H1 (cell line): ENCODE data around the gene NEGR1. TPM values are rescaled to one million over a fixed set of nuclear protein-coding genes. Genes with fewer than 3 reads are reported as not detected.

ENCODE experiments used
- CTCF ChIA-PET: fragments of 300-600 bp; sonication (Branson Sonifier 250); formaldehyde crosslinking; loops from one replicate; lab custom pipeline; 2021; ENCODE audit not compliant: partially characterized antibody; lab: Charles Lee
- POLR2A ChIA-PET: fragments of 300-600 bp; sonication (Branson Sonifier 250); formaldehyde crosslinking; loops from one replicate; lab custom pipeline; 2021; ENCODE audit warnings: inconsistent platforms; ENCODE audit not compliant: partially characterized antibody; lab: Charles Lee
- DNase-seq, 2 experiments: peaks; one replicate each; pipeline versions ENCODE4 v3.0.0 to v3.0.0-alpha.2; 2010 to 2022; ENCODE audit warnings: low spot score in 2 of 2, low read depth in 1 of 2, mixed read lengths in 1 of 2
- FAIRE-seq: peaks from 2 replicates; lab custom pipeline; 2011; peaks lifted over from hg19 to GRCh38; lab: Jason Lieb, UNC
- H2AFZ ChIP-seq: 2 replicates; pipeline ENCODE4 v1.8.1; 2012; ENCODE audit warnings: low read length, inconsistent platforms
- H2AK5ac ChIP-seq: 2 replicates; pipeline ENCODE4 v1.6.1; 2013; ENCODE audit warnings: low read depth, low read length
- H2BK120ac ChIP-seq: replicated peaks from 2 replicates; pipeline ENCODE3; 2013; ENCODE audit warnings: low read depth, low read length, inconsistent platforms
- H2BK12ac ChIP-seq: 2 replicates; pipeline ENCODE4 v1.6.1; 2013; ENCODE audit warnings: low read depth, low read length
- H2BK15ac ChIP-seq: 2 replicates; pipeline ENCODE4 v1.6.1; 2013; ENCODE audit warnings: low read length
- H2BK20ac ChIP-seq: 2 replicates; pipeline ENCODE4 v1.6.1; 2013; ENCODE audit warnings: low read length
- H2BK5ac ChIP-seq: 2 replicates; pipeline ENCODE4 v1.6.1; 2013; ENCODE audit warnings: low read depth, low read length
- H3K14ac ChIP-seq: 2 replicates; pipeline ENCODE4 v1.6.1; 2013; ENCODE audit warnings: inconsistent platforms; ENCODE audit not compliant: insufficient read length
- H3K18ac ChIP-seq: 2 replicates; pipeline ENCODE4 v1.6.1; 2013; ENCODE audit warnings: low read length; ENCODE audit errors: extremely low read depth
- H3K23ac ChIP-seq: 2 replicates; pipeline ENCODE4 v1.6.1; 2013; ENCODE audit warnings: inconsistent platforms; ENCODE audit not compliant: insufficient read length
- H3K23me2 ChIP-seq: 2 replicates; pipeline ENCODE4 v1.6.1; 2013; ENCODE audit warnings: low read depth, low read length
- H3K27ac ChIP-seq: 2 replicates; pipeline ENCODE4 v1.6.1; 2011; ENCODE audit warnings: low read depth, low read length, inconsistent platforms
- H3K27me3 ChIP-seq, 4 experiments: replicated peaks in 1 of 4; 1 replicate in 1 of 4; 2 replicates in 3 of 4; pipeline versions ENCODE4 v1.6.1 to v1.8.1; 2011 to 2013; ENCODE audit warnings: low read length in 3 of 4, mild to moderate bottlenecking in 3 of 4, inconsistent platforms in 2 of 4, mixed read lengths in 2 of 4, moderate library complexity in 1 of 4; ENCODE audit not compliant: control insufficient read depth in 3 of 4, insufficient read depth in 3 of 4; ENCODE audit errors: extremely low read depth in 1 of 4
- H3K36me3 ChIP-seq, 4 experiments: 2 replicates each; pipeline versions ENCODE4 v1.6.1 to v1.8.1; 2011 to 2013; ENCODE audit warnings: mild to moderate bottlenecking in 4 of 4, low read length in 3 of 4, moderate library complexity in 2 of 4, control low read depth in 1 of 4, inconsistent platforms in 1 of 4; ENCODE audit not compliant: insufficient read depth in 4 of 4, control insufficient read depth in 2 of 4
- H3K4ac ChIP-seq: replicated peaks from 2 replicates; pipeline ENCODE3; 2013; ENCODE audit warnings: low read length, low read depth, mixed read lengths, inconsistent platforms; ENCODE audit not compliant: insufficient read length
- H3K4me1 ChIP-seq, 4 experiments: replicated peaks in 1 of 4; 1 replicate in 1 of 4; 2 replicates in 3 of 4; pipeline versions ENCODE4 v1.6.1 to v1.8.1; 2011 to 2013; ENCODE audit warnings: low read length in 3 of 4, inconsistent platforms in 2 of 4, mixed read lengths in 1 of 4; ENCODE audit not compliant: insufficient read depth in 4 of 4, control insufficient read depth in 3 of 4
- H3K4me2 ChIP-seq, 2 experiments: 2 replicates each; pipeline versions ENCODE4 v1.6.1 to v1.8.1; 2011 to 2013; ENCODE audit warnings: low read depth in 2 of 2, low read length in 2 of 2, control low read depth in 1 of 2, inconsistent platforms in 1 of 2, mild to moderate bottlenecking in 1 of 2; ENCODE audit not compliant: insufficient read depth in 1 of 2
- H3K4me3 ChIP-seq, 4 experiments: fragments of 200-600, 300-600 bp in 1 of 4; sonication (generic), shearing (Covaris generic), sonication (Bioruptor Twin) in 1 of 4; 2 replicates each; pipeline versions ENCODE4 v1.5.1 to v1.8.1; 2011 to 2016; ENCODE audit warnings: low read length in 4 of 4, low read depth in 3 of 4, control low read depth in 2 of 4, inconsistent platforms in 2 of 4, mild to moderate bottlenecking in 2 of 4, mixed read lengths in 1 of 4, moderate library complexity in 1 of 4; ENCODE audit not compliant: insufficient read depth in 2 of 4; ENCODE audit errors: extremely low read depth in 1 of 4
- H3K56ac ChIP-seq: replicated peaks from 2 replicates; pipeline ENCODE3; 2013; ENCODE audit warnings: low read depth, mild to moderate bottlenecking, mixed read lengths, low read length, inconsistent platforms; ENCODE audit not compliant: insufficient read length
- H3K79me1 ChIP-seq: 2 replicates; pipeline ENCODE4 v1.6.1; 2013; ENCODE audit warnings: low read depth, low read length, control low read depth
- H3K79me2 ChIP-seq, 2 experiments: 2 replicates each; pipeline versions ENCODE4 v1.6.1 to v1.8.1; 2012 to 2013; ENCODE audit warnings: low read length in 2 of 2, mild to moderate bottlenecking in 2 of 2, inconsistent platforms in 1 of 2; ENCODE audit not compliant: insufficient read depth in 2 of 2, control insufficient read depth in 1 of 2
- H3K9ac ChIP-seq, 4 experiments: replicated peaks in 1 of 4; 1 replicate in 1 of 4; 2 replicates in 3 of 4; pipeline versions ENCODE4 v1.6.1 to v1.8.1; 2011 to 2013; ENCODE audit warnings: low read depth in 3 of 4, low read length in 3 of 4, control low read depth in 2 of 4, mild to moderate bottlenecking in 2 of 4, moderate library complexity in 2 of 4, inconsistent platforms in 1 of 4; ENCODE audit errors: extremely low read depth in 1 of 4
- H3K9me3 ChIP-seq, 2 experiments: 2 replicates each; pipeline versions ENCODE4 v1.6.1 to v1.8.1; 2012 to 2013; ENCODE audit warnings: mild to moderate bottlenecking in 2 of 2, moderate library complexity in 2 of 2, control low read depth in 1 of 2, inconsistent platforms in 1 of 2, low read depth in 1 of 2, low read length in 1 of 2, mixed read lengths in 1 of 2; ENCODE audit not compliant: insufficient read depth in 2 of 2
- H4K20me1 ChIP-seq, 2 experiments: replicated peaks in 1 of 2; 2 replicates each; pipeline versions ENCODE3 to v1.8.1; 2011 to 2013; ENCODE audit warnings: inconsistent platforms in 2 of 2, low read length in 2 of 2, mild to moderate bottlenecking in 1 of 2; ENCODE audit not compliant: insufficient read depth in 2 of 2, control insufficient read depth in 1 of 2
- H4K5ac ChIP-seq: 2 replicates; pipeline ENCODE4 v1.6.1; 2013; ENCODE audit warnings: low read length, low read depth, mixed read lengths, inconsistent platforms; ENCODE audit not compliant: insufficient read length
- H4K8ac ChIP-seq: 2 replicates; pipeline ENCODE4 v1.8.0; 2013; ENCODE audit warnings: mild to moderate bottlenecking, moderate library complexity, low read length, inconsistent platforms; ENCODE audit not compliant: insufficient read depth; ENCODE audit errors: extremely low read depth
- H4K91ac ChIP-seq: replicated peaks from 2 replicates; pipeline ENCODE3; 2013; ENCODE audit warnings: low read length, mixed read lengths, inconsistent platforms; ENCODE audit not compliant: insufficient read length
- ATF2 ChIP-seq: IDR thresholded peaks from 2 replicates; pipeline ENCODE4 v1.6.1; 2012; ENCODE audit warnings: low read length, inconsistent platforms
- FOSL1 ChIP-seq: IDR thresholded peaks from 2 replicates; pipeline ENCODE4 v1.6.1; 2011; ENCODE audit warnings: mild to moderate bottlenecking, low read depth, low read length, moderate library complexity; ENCODE audit not compliant: insufficient read depth
- GABPA ChIP-seq: IDR thresholded peaks from 2 replicates; pipeline ENCODE4 v1.6.1; 2011; ENCODE audit warnings: mild to moderate bottlenecking, low read length, moderate library complexity, borderline replicate concordance; ENCODE audit not compliant: insufficient read depth
- RNF2 ChIP-seq: fragments of 200-900, 300-1000 bp; sonication (generic); IDR thresholded peaks from 2 replicates; pipeline ENCODE4 v1.7.1; 2016; ENCODE audit warnings: borderline replicate concordance, low read depth, mild to moderate bottlenecking, antibody characterized with exemption, low read length; ENCODE audit not compliant: poor library complexity, severe bottlenecking; ENCODE audit errors: missing control alignments
- RXRA ChIP-seq: IDR thresholded peaks from 2 replicates; pipeline ENCODE4 v1.6.1; 2011; ENCODE audit warnings: low read depth, mild to moderate bottlenecking, low read length, moderate library complexity; ENCODE audit not compliant: insufficient read depth
- SIN3A ChIP-seq, 2 experiments: IDR thresholded peaks in 1 of 2; conservative IDR thresholded peaks in 1 of 2; 2 replicates each; pipeline ENCODE4 v1.6.1; 2011 to 2012; ENCODE audit warnings: low read length in 2 of 2, improper control_type of control experiment in 1 of 2, low read depth in 1 of 2, mild to moderate bottlenecking in 1 of 2
- WGBS, 2 experiments: shearing (Covaris generic) in 1 of 2; methylation state at CpG; one replicate each; pipeline versions ENCODE4 v1.1.6 to v1.1.7; 2013 to 2015; ENCODE audit warnings: low lambda C conversion rate in 2 of 2, mixed read lengths in 2 of 2, inconsistent platforms in 1 of 2, low coverage in 1 of 2, missing lambda C conversion rate in 1 of 2; ENCODE audit not compliant: insufficient replicate concordance in 2 of 2, insufficient coverage in 1 of 2, insufficient read length in 1 of 2; ENCODE audit errors: extremely low coverage in 1 of 2, missing lambda C conversion rate in 1 of 2; 5-methylcytosine and 5-hydroxymethylcytosine counted together
- polyA plus RNA-seq, 7 experiments: library from polyadenylated mRNA; depleted of rRNA in 3 of 7; stranded (reverse) in 5 of 7; unstranded in 2 of 7; fragments of >200 nt in 5 of 7; fragments of 200-250 nt in 2 of 7; gene quantifications; 1 replicate in 5 of 7; 2 replicates in 1 of 7; 4 replicates in 1 of 7; pipeline versions ENCODE4 v1.2.1 to v1.2.3, GENCODE V29; 2011 to 2013; ENCODE audit warnings: missing spikeins in 2 of 7, mixed read lengths in 2 of 7
- total RNA-seq: library from RNA; stranded (reverse); fragmentation: NEBNext Ultra II Directional; extraction: Animal tissue kit (Norgen Biotek cat#: 25700); gene quantifications from 2 replicates; pipeline ENCODE4 v1.2.1, GENCODE V29; 2021

NEGR1 gene
- total and polyA plus RNA-seq, 2 of the 8 experiments (the other 6 are each of a cell fraction or from before 2014, with no cell fraction given) = 0.71 to 1.3 TPM

DNA sequence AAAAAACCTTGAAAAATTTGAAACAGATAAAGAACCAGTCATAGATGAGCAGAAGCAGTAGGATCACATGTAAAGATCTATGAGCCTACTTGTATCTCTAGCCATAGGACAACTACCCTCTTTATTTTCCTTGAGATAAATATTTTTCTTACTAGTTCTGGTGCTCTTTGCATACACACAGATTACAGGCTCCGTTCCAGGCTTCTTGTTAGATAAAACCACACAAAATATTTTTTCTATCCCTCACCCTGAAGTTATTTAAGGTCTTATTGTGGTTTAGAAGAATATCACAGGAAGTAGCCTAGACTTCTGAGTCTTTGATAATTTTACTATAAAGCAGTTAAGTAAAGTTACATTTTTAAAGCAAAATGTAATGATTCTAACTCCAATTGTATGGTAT is 512.2 kb downstream of the NEGR1 start:
- no peak overlapping the region for H2BK15ac ChIP-seq
- no peak overlapping the region for H4K91ac ChIP-seq
- no peak overlapping the region for H3K4ac ChIP-seq
- no peaks in the 10 kb centered on the region for H3K4me1 ChIP-seq
- DNase-seq (no peak), FAIRE-seq (no peak)
- no peak overlapping the region for H3K23ac ChIP-seq
- H3K4me2 ChIP-seq = no peak overlapping the region
- ChIA-PET POLR2A (no interaction called here), CTCF (no interaction called here)
- no peaks in the 10 kb centered on the region for H3K9me3 ChIP-seq
- no peak overlapping the region for H4K8ac ChIP-seq
- H2BK20ac ChIP-seq = no peak overlapping the region
- H2BK12ac ChIP-seq = no peak overlapping the region
- H3K79me1 ChIP-seq = no peaks in the 10 kb centered on the region
- no peak overlapping the region for H2AFZ ChIP-seq
- no peak overlapping the region for H2BK5ac ChIP-seq
- no peaks in the 10 kb centered on the region for H3K79me2 ChIP-seq
- WGBS, 2 experiments = 93% methylated on average over 1 of the region's 1 CpG; no CpG with 5 or more reads in 1 of the 2 experiments
- TF ChIP-seq SIN3A (conservative IDR thresholded peaks at IDR 0.05 in 1 of 2, IDR thresholded peaks at IDR 0.05 in 1 of 2; ENCODE audit: low read depth in 1 of 2, low read length in 2 of 2) = no peak
- TF ChIP-seq ATF2 = no peak
- no peak for TF ChIP-seq RNF2
- TF ChIP-seq FOSL1 = no peak
- TF ChIP-seq RXRA = no peak
- no peak for TF ChIP-seq GABPA
- no peak overlapping the region for H4K5ac ChIP-seq
- H2BK120ac ChIP-seq = no peak overlapping the region
- no peaks in the 10 kb centered on the region for H3K36me3 ChIP-seq
- H4K20me1 ChIP-seq = no peaks in the 10 kb centered on the region
- no peaks in the 10 kb centered on the region; the same call in 1 of the 2 replicates for H3K23me2 ChIP-seq
- no peaks in the 10 kb centered on the region for H3K27me3 ChIP-seq
- no peak overlapping the region for H3K27ac ChIP-seq
- H3K14ac ChIP-seq = no peak overlapping the region
- H2AK5ac ChIP-seq = no peak overlapping the region
- no peak overlapping the region for H3K56ac ChIP-seq
- H3K4me3 ChIP-seq = no peak overlapping the region
- no peak overlapping the region for H3K9ac ChIP-seq
- H3K18ac ChIP-seq = no peak overlapping the region
